ENCODE results near the gene ATL2. TPM values are rescaled to one million over a fixed set of nuclear protein-coding genes. Genes with fewer than 3 reads are reported as not detected.

The ATL2 gene
- total RNA-seq, 1 experiment from 2014 or later, result 85.5 TPM

GRCh38 chr2:38419499-38419898, 42.4 kb upstream of the ATL2 start:
- BruUV-seq (replicated peaks), result no TSS peak
- Histone ChIP-seq H3K27me3 (replicated peaks; ENCODE audit: insufficient read depth, low read depth, low read length, poor library complexity) (no peaks in the 10 kb centered on the region), H3K36me3 (ENCODE audit: insufficient read depth, low read length, poor library complexity, severe bottlenecking) (no peaks in the 10 kb centered on the region), H3K4me1 (ENCODE audit: insufficient read depth, low read length, poor library complexity, severe bottlenecking) (no peaks in the 10 kb centered on the region), H3K9me3 (ENCODE audit: low read depth, low read length, poor library complexity, severe bottlenecking) (no peaks in the 10 kb centered on the region), H3K27ac (ENCODE audit: low read depth, low read length, poor library complexity, severe bottlenecking) (no peak overlapping the region), H3K4me3 (ENCODE audit: low read depth, low read length, poor library complexity, severe bottlenecking) (no peak overlapping the region)
- no peak for TF ChIP-seq CTCF (conservative IDR thresholded peaks at IDR 0.05; ENCODE audit: low read depth, low read length)
- DNase-seq (ENCODE audit: low spot score), result no peak
- intact Hi-C loops (cut with micrococcal nuclease; ENCODE audit: unreplicated experiment), result no loop called here
- ChIA-PET CTCF (no interaction called here), POLR2A (ENCODE audit: low non-redundant PET) (interaction anchor here (0.6 kb wide), 1 partner anchor 332 kb away, joined by 3 read pairs; the partner anchor contains the start of gene SRSF7)

GRCh38 chr2:38418735-38419134, 41.7 kb upstream of the ATL2 start:
- Histone ChIP-seq H3K9me3 (ENCODE audit: low read depth, low read length, poor library complexity, severe bottlenecking) (no peaks in the 10 kb centered on the region), H3K27ac (ENCODE audit: low read depth, low read length, poor library complexity, severe bottlenecking) (no peak overlapping the region), H3K27me3 (replicated peaks; ENCODE audit: insufficient read depth, low read depth, low read length, poor library complexity) (no peaks in the 10 kb centered on the region), H3K36me3 (ENCODE audit: insufficient read depth, low read length, poor library complexity, severe bottlenecking) (no peaks in the 10 kb centered on the region), H3K4me1 (ENCODE audit: insufficient read depth, low read length, poor library complexity, severe bottlenecking) (no peaks in the 10 kb centered on the region), H3K4me3 (ENCODE audit: low read depth, low read length, poor library complexity, severe bottlenecking) (no peak overlapping the region)
- intact Hi-C loops (cut with micrococcal nuclease; ENCODE audit: unreplicated experiment), result no loop called here
- no TSS peak for BruUV-seq (replicated peaks)
- no peak for DNase-seq (ENCODE audit: low spot score)
- POLR2A ChIA-PET (ENCODE audit: low non-redundant PET), result no interaction called here
- TF ChIP-seq CTCF (conservative IDR thresholded peaks at IDR 0.05; ENCODE audit: low read depth, low read length) (no peak), EZH2 (IDR thresholded peaks at IDR 0.05; ENCODE audit: borderline replicate concordance, low read depth, low read length, poor library complexity, severe bottlenecking) (no peak)
- CTCF ChIA-PET, result no interaction called here

- Histone ChIP-seq H3K9me3 (ENCODE audit: low read depth, low read length, poor library complexity, severe bottlenecking) (no peaks in the 10 kb centered on the region), H3K27me3 (replicated peaks; ENCODE audit: insufficient read depth, low read depth, low read length, poor library complexity) (no peaks in the 10 kb centered on the region), H3K27ac (ENCODE audit: low read depth, low read length, poor library complexity, severe bottlenecking) (no peak overlapping the region), H3K4me1 (ENCODE audit: insufficient read depth, low read length, poor library complexity, severe bottlenecking) (no peaks in the 10 kb centered on the region), H3K36me3 (ENCODE audit: insufficient read depth, low read length, poor library complexity, severe bottlenecking) (no peaks in the 10 kb centered on the region), H3K4me3 (ENCODE audit: low read depth, low read length, poor library complexity, severe bottlenecking) (no peak overlapping the region)
- no TSS peak for BruUV-seq (replicated peaks)
- TF ChIP-seq CTCF (conservative IDR thresholded peaks at IDR 0.05; ENCODE audit: low read depth, low read length) (no peak), EZH2 (IDR thresholded peaks at IDR 0.05; ENCODE audit: borderline replicate concordance, low read depth, low read length, poor library complexity, severe bottlenecking) (no peak)
- intact Hi-C loops (cut with micrococcal nuclease; ENCODE audit: unreplicated experiment), result no loop called here
- POLR2A ChIA-PET (ENCODE audit: low non-redundant PET), result no interaction called here
- DNase-seq (ENCODE audit: low spot score), result no peak
- CTCF ChIA-PET, result no interaction called here
Measured at GRCh38 chr2:38417745-38418689, 40.9 kb upstream of the ATL2 start.

All from A673 (cell line).